ENCODE measurements around the gene MBNL3. TPM values are rescaled to one million over a fixed set of nuclear protein-coding genes. Genes with fewer than 3 reads are reported as not detected.
"Not testable (repeated sequence)": the region's sequence is repeated elsewhere in the genome, so short reads cannot be mapped to it uniquely, and the experiment has no call there.

MBNL3 gene
- total RNA-seq, 1 donor from 2014 or later = 27.8 TPM

- ATAC-seq = no peak
Measured at GRCh38 chrX:132369617-132370326, 119.1 kb downstream of the MBNL3 start.

GRCh38 chrX:132367984-132368383, 120.9 kb downstream of the MBNL3 start:
- no peak for ATAC-seq

DNA sequence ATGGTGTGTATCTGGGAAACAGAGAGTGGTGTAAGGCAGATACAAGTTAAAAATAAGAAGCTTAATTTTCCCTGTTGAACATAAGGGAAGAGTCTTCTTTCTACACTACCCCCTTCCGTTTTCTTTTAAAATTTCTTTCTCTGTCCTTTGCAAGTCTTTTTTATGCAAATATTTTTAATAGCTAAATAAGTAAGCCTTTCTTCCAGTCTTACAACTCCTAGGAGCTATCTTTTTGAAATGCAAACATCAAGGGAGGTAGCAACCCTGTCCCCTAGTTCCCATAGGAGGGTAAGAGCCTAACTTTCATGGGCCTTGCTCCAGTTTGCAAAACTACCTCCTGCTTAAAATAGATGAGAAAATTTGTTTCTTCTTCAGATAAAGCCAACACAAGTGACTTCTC, 121.5 kb downstream of the MBNL3 start:
- no peak for ATAC-seq

DNA sequence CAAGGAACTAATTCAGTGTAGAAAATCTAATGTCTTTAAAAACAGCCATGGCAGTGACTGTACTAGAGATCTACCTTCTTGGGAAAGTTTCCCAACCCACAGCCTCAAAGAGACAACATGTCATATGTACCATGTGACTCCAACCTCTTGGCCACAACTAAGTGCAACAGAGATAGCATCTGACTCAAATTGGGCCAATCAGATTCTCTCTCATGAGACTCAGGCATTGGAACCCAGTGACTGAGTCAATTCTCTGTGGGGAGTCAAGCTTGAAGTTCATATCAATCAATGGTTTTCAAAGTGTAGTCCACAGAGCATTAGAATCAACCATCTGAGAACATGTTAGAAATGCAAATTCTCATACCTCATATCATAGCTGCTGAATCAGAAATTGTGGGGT, 123.3 kb downstream of the MBNL3 start:
- no peak for ATAC-seq

DNA sequence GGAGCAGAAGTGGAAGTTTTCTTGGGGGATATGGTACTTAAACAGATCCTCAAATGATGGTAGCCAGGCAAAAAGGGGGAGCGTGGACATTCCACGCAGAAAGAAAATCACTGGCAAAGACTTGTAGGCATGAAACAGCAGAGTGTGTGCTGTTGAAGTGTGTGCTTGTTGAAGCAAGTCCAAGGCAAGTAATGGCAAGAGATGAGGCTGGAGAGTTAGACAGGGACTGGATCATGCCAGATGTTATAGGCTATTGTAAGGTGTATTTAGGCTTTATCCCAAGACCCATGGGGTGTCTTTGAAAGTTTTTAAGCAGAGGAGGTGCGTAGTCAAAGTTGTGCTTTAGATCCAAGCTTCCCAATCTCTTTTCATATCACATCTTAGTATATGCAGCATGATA, 124.5 kb downstream of the MBNL3 start:
- ATAC-seq = peak; percentile 55

DNA sequence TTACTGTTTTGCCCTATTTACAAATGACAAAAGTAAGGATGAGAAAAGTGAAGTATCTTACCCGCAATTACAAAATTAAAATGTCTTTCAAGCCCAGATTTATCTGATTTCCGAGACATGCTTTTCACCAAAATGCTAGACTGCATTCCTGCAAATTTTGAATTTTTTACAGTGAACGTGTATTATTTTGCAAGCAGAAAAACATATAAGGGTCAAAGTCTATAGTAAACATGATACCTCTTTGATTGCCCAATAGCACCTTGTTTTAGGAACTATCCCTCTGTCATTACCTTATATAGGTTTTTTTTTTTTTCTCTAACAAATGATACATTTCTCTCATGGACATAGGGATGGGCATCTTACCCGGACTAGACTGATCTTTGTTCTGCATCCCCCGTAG, 135.4 kb downstream of the MBNL3 start:
- ATAC-seq = no peak

DNA sequence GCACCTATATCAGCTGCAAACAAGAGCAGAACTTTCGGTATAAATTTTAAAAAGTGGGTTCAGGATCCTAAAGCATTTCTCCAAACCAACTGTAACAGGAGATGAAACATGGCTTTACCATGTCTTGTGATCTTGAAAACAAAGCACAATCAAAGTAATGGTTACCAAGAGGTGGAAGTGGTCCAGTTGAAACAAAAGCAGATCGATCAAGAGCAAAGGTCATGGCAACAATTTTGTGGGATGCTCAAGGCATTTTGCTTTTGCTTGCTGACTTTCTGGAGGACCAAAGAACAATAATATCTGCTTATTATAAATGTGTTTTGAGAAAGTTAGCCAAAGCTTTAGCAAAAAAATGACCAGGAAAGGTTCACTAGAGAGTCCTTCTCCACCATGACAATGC, 152.7 kb downstream of the MBNL3 start:
- ATAC-seq = no peak

- ATAC-seq = no peak
Measured at GRCh38 chrX:132333351-132333750, 155.5 kb downstream of the MBNL3 start.

DNA sequence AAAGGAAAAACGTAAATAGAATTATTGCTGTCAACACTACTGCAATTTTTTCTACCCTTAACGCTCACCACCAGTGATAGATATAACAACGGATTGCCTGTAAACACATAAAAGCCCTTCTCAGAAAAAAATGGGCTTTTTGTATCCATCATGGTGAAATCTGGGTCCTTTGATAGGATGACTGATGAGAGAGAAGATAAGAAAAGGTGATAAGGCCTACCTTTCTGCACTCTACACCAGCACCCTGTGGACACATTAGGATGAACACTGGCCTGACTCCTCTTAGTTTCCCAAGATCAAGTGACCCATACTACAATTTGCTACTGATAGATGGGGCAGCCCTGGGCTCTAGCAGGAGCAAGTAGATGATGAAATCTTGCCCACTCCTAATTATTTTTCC, 157.3 kb downstream of the MBNL3 start:
- ATAC-seq = no peak

GRCh38 chrX:132331000-132331399, 157.8 kb downstream of the MBNL3 start:
- no peak for ATAC-seq

GRCh38 chrX:132330156-132330729, 158.6 kb downstream of the MBNL3 start:
- peak; percentile 25 for ATAC-seq

- not testable (repeated sequence) for ATAC-seq
Measured at GRCh38 chrX:132326960-132327359, 161.9 kb downstream of the MBNL3 start.

Data from esophagus mucosa (tissue), 1 donor.